ENCODE measurements around the gene CHCHD6.

The CHCHD6 gene

DNA sequence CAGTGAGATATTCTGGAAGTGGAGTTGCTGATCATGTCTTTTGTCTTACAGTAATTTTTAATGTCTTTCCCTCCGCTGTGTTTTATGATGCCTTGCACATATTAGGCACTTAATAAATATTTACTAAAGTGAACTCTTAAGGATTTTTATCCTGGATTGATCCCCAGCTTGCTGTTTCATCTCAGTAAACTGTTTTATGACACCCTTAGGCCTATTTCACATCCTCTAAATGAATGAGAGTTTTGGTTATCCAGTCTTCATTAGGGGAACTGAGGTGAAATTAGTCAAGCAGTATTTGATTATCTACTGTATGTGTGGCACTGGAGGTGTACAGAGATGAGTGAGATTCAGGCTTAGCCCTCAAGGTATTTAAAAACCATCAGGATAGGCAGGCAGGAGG lies 19.8 kb downstream of the CHCHD6 start:
- TF ChIP-seq, protein P1, sequence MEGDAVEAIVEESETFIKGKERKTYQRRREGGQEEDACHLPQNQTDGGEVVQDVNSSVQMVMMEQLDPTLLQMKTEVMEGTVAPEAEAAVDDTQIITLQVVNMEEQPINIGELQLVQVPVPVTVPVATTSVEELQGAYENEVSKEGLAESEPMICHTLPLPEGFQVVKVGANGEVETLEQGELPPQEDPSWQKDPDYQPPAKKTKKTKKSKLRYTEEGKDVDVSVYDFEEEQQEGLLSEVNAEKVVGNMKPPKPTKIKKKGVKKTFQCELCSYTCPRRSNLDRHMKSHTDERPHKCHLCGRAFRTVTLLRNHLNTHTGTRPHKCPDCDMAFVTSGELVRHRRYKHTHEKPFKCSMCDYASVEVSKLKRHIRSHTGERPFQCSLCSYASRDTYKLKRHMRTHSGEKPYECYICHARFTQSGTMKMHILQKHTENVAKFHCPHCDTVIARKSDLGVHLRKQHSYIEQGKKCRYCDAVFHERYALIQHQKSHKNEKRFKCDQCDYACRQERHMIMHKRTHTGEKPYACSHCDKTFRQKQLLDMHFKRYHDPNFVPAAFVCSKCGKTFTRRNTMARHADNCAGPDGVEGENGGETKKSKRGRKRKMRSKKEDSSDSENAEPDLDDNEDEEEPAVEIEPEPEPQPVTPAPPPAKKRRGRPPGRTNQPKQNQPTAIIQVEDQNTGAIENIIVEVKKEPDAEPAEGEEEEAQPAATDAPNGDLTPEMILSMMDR (IDR thresholded peaks at IDR 0.05; ENCODE audit: extremely low read depth, insufficient read depth, missing control alignments) = no peak
- in situ Hi-C loops (cut with MboI; ENCODE audit: low pct_unique_long_range_greater_than_20kb, low sequenced_read_pairs, unreplicated experiment) = no loop called here
- no peak for DNase-seq (ENCODE audit: low spot score)

DNA sequence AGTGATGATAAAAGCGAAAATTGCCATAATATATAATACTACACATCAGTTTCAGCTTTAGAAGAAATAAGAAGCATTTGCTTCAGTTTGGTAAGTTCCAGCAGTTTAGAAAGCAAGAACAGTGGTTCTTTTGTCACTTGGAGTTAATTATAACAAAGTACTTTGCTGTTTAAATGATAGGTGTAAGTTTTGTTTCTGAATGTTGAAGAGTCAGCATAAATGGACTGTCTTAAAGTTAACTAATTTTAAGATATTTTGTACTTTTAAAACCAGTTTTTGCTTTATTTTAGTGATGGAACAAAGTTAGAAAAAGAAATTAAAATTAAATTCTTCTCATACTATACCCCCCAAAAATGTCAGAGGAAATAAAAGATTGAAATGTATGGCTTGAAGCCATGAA lies 24.6 kb downstream of the CHCHD6 start:
- in situ Hi-C loops (cut with MboI; ENCODE audit: low pct_unique_long_range_greater_than_20kb, low sequenced_read_pairs, unreplicated experiment) = no loop called here
- TF ChIP-seq, protein P1 (IDR thresholded peaks at IDR 0.05; ENCODE audit: extremely low read depth, insufficient read depth, missing control alignments) = no peak
- no peak for DNase-seq (ENCODE audit: low spot score)

DNA sequence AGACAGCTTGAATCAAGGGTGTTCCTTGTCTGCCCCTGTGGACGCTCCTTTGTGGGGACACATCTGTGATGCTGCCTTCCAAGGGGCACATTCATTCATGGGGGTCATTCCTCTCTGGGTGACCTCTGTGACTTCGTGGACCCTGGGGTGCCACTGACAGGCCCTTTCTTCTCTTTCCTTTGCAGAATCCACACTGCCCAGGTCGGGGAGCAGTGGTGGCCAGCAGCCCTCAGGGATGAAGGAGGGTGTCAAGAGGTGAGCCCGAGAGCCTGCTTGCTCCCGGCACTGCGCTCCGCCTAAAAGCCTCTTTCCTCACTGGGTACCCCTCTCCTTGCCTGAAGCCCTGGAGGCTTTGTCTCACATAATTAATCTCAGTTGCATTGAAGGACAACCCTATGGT lies 26.3 kb downstream of the CHCHD6 start:
- no peak for DNase-seq (ENCODE audit: low spot score)
- TF ChIP-seq, protein P1 (IDR thresholded peaks at IDR 0.05; ENCODE audit: extremely low read depth, insufficient read depth, missing control alignments) = no peak
- in situ Hi-C loops (cut with MboI; ENCODE audit: low pct_unique_long_range_greater_than_20kb, low sequenced_read_pairs, unreplicated experiment) = no loop called here

DNA sequence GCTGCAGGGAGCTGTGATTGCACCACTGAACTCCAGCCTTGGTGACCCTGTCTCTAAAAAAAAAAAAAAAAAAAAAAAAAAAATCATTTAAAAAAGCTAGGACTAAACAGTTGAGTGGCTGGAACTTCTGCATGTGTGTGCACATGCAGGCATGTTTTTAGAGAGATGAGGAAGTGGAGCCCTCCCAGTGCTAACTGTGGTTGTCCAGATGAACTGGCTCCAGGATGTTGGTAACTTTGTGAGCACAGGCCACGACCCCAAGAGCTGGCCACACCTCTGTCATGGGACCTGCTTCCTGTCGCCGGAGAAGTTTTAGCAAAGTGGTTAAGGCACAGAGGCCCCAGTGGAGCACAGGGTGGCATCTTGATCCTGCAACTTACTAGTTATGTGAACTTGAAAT lies 27.0 kb downstream of the CHCHD6 start:
- peak; percentile 15 for DNase-seq (ENCODE audit: low spot score)
- TF ChIP-seq, protein P1 (IDR thresholded peaks at IDR 0.05; ENCODE audit: extremely low read depth, insufficient read depth, missing control alignments) = no peak
- in situ Hi-C loops (cut with MboI; ENCODE audit: low pct_unique_long_range_greater_than_20kb, low sequenced_read_pairs, unreplicated experiment) = no loop called here

DNA sequence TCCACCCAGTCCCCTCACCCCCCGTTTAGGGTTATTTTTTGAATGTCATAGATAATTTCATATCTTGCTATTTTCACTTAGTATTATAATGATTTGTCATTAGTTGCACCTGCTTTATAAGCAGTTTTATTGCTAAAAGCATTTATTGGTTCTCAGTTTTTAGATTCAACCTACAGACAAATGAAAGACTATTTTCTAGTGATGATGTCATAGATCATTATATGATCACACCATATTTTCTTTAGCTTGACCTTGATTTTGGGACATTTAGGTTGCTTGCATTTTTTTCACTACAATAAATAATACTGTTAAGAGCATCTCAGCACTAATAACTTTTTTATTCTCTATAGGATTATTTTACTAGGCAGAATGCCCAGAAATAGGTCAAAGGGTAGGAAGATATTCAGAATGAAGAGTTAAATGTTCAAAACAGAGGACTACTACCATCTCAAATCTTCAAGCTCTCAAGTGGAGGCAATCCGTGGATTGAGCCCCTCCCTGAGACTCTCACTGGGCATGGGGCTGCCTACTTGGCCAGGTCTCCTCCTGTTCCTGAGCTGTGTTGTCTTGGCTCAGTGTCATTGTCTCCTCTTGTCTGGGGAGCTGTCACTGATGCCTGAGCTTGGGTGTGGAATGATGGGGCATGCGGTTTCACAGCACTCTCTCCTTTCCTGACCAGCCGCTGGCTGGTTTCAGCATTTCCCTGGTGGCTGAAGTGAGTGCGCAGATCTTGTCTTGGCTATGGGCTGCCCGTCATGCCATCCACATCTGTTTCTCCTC lies 28.4 kb downstream of the CHCHD6 start:
- DNase-seq (ENCODE audit: low spot score) = no peak
- in situ Hi-C loops (cut with MboI; ENCODE audit: low pct_unique_long_range_greater_than_20kb, low sequenced_read_pairs, unreplicated experiment) = no loop called here
- TF ChIP-seq, protein P1 (IDR thresholded peaks at IDR 0.05; ENCODE audit: extremely low read depth, insufficient read depth, missing control alignments) = no peak

DNA sequence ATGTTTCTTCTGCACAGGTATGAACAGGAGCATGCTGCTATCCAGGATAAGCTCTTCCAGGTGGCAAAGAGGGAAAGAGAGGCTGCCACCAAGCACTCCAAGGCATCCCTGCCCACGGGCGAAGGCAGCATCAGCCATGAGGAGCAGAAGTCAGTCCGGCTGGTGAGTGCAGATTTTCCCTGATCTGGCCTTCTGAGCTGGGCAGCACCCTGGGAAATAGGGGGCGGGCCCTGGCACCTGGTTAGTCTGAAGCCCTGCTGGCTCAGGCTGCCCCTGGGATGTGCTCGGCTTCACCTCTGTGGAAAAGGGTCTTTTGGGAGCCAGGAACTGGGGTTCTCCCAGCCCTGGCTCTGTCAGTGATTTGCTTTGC lies 29.0 kb downstream of the CHCHD6 start:
- in situ Hi-C loops (cut with MboI; ENCODE audit: low pct_unique_long_range_greater_than_20kb, low sequenced_read_pairs, unreplicated experiment) = no loop called here
- no peak for DNase-seq (ENCODE audit: low spot score)
- TF ChIP-seq, protein P1 (IDR thresholded peaks at IDR 0.05; ENCODE audit: extremely low read depth, insufficient read depth, missing control alignments) = no peak
